H9 (cell line): ENCODE measurements around the gene HLA-G. TPM values are rescaled to one million over a fixed set of nuclear protein-coding genes. Genes with fewer than 3 reads are reported as not detected.

Experiments
- DNase-seq: peaks from one replicate; pipeline ENCODE4 v3.0.0-alpha.2; 2017
- H2AFZ ChIP-seq: one replicate; pipeline ENCODE4 v1.6.1; 2013; ENCODE audit warnings: mild to moderate bottlenecking, low read length, control low read depth, moderate library complexity
- H2AK5ac ChIP-seq: 2 replicates; pipeline ENCODE4 v1.6.1; 2013; ENCODE audit warnings: low read length, control low read depth, mixed read lengths; ENCODE audit not compliant: insufficient read length
- H2BK120ac ChIP-seq: one replicate; pipeline ENCODE4 v1.6.1; 2013; ENCODE audit warnings: low read depth, mild to moderate bottlenecking, low read length, control low read depth, inconsistent platforms; ENCODE audit not compliant: poor library complexity, severe bottlenecking
- H2BK12ac ChIP-seq: 2 replicates; pipeline ENCODE4 v1.6.1; 2013; ENCODE audit warnings: low read length, control low read depth, mixed read lengths, low read depth; ENCODE audit not compliant: insufficient read length
- H2BK15ac ChIP-seq: 2 replicates; pipeline ENCODE4 v1.6.1; 2013; ENCODE audit warnings: low read depth, low read length, control low read depth
- H2BK20ac ChIP-seq: one replicate; pipeline ENCODE4 v1.6.1; 2013; ENCODE audit warnings: low read depth, mild to moderate bottlenecking, low read length, control low read depth, inconsistent platforms; ENCODE audit not compliant: poor library complexity, severe bottlenecking
- H2BK5ac ChIP-seq: 2 replicates; pipeline ENCODE4 v1.6.1; 2013; ENCODE audit warnings: low read length, control low read depth, mixed read lengths; ENCODE audit not compliant: insufficient read length
- H3K14ac ChIP-seq: 2 replicates; pipeline ENCODE4 v1.6.1; 2013; ENCODE audit warnings: low read length, control low read depth; ENCODE audit not compliant: insufficient read depth
- H3K18ac ChIP-seq: 2 replicates; pipeline ENCODE4 v1.6.1; 2013; ENCODE audit warnings: low read depth, mild to moderate bottlenecking, mixed read lengths, low read length, control low read depth; ENCODE audit not compliant: insufficient read length
- H3K23ac ChIP-seq: 2 replicates; pipeline ENCODE4 v1.6.1; 2013; ENCODE audit warnings: low read length, control low read depth, mixed read lengths, low read depth; ENCODE audit not compliant: insufficient read length
- H3K23me2 ChIP-seq: 2 replicates; pipeline ENCODE4 v1.6.1; 2013; ENCODE audit warnings: low read depth, mild to moderate bottlenecking, mixed read lengths, low read length, control low read depth; ENCODE audit not compliant: insufficient read length, poor library complexity, severe bottlenecking
- H3K27ac ChIP-seq: 2 replicates; pipeline ENCODE4 v1.5.1; 2013; ENCODE audit warnings: low read length, control low read depth, mixed read lengths, low read depth; ENCODE audit not compliant: insufficient read length
- H3K27me3 ChIP-seq: 2 replicates; pipeline ENCODE4 v1.6.1; 2013; ENCODE audit warnings: low read length, control low read depth, inconsistent platforms; ENCODE audit not compliant: insufficient read depth
- H3K4ac ChIP-seq: 2 replicates; pipeline ENCODE4 v1.6.1; 2013; ENCODE audit warnings: low read depth, mild to moderate bottlenecking, control low read depth, inconsistent platforms, low read length, moderate library complexity
- H3K4me1 ChIP-seq: 2 replicates; pipeline ENCODE4 v1.6.1; 2013; ENCODE audit warnings: low read length, control low read depth, inconsistent platforms; ENCODE audit not compliant: insufficient read depth
- H3K4me2 ChIP-seq: 2 replicates; pipeline ENCODE4 v1.6.1; 2013; ENCODE audit warnings: low read length, control low read depth, mixed read lengths; ENCODE audit not compliant: insufficient read length, insufficient read depth
- H3K56ac ChIP-seq: 2 replicates; pipeline ENCODE4 v1.6.1; 2013; ENCODE audit warnings: low read depth, mild to moderate bottlenecking, mixed read lengths, low read length, control low read depth; ENCODE audit not compliant: insufficient read length
- H3K79me1 ChIP-seq: 2 replicates; pipeline ENCODE4 v1.6.1; 2013; ENCODE audit warnings: low read depth, mild to moderate bottlenecking, moderate library complexity, low read length, control low read depth, inconsistent platforms; ENCODE audit not compliant: insufficient read depth, poor library complexity, severe bottlenecking
- H3K79me2 ChIP-seq: 2 replicates; pipeline ENCODE4 v1.6.1; 2013; ENCODE audit warnings: low read length, control low read depth, inconsistent platforms; ENCODE audit not compliant: insufficient read depth
- H3K9ac ChIP-seq: 2 replicates; pipeline ENCODE4 v1.6.1; 2013; ENCODE audit warnings: low read length, control low read depth, mixed read lengths; ENCODE audit not compliant: insufficient read length; ENCODE audit errors: extremely low read depth
- H3K9me3 ChIP-seq: one replicate; pipeline ENCODE4 v1.6.1; 2013; ENCODE audit warnings: low read depth, low read length, inconsistent platforms; ENCODE audit not compliant: control insufficient read depth
- H3T11ph ChIP-seq: one replicate; pipeline ENCODE4 v1.6.1; 2013; ENCODE audit warnings: mild to moderate bottlenecking, low read length, control low read depth, inconsistent platforms
- H4K20me1 ChIP-seq: one replicate; pipeline ENCODE4 v1.6.1; 2013; ENCODE audit not compliant: control insufficient read depth, insufficient read length, insufficient read depth
- H4K5ac ChIP-seq: 2 replicates; pipeline ENCODE4 v1.6.1; 2013; ENCODE audit warnings: low read depth, mild to moderate bottlenecking, mixed read lengths, low read length, control low read depth; ENCODE audit not compliant: insufficient read length
- H4K8ac ChIP-seq: replicated peaks from 2 replicates; pipeline ENCODE4 v1.6.1; 2013; ENCODE audit warnings: low read length, control low read depth, mixed read lengths, low read depth; ENCODE audit not compliant: insufficient read length
- H4K91ac ChIP-seq: 2 replicates; pipeline ENCODE4 v1.6.1; 2013; ENCODE audit warnings: low read depth, mild to moderate bottlenecking, moderate library complexity, mixed read lengths, low read length, control low read depth; ENCODE audit not compliant: insufficient read length
- H3K27ac Mint-ChIP-seq, 3 experiments: 2 replicates in 2 of 3; 3 replicates in 1 of 3; pipeline ENCODE4 v1.8.0; 2020 to 2021; ENCODE audit warnings: mixed read lengths in 3 of 3, mild to moderate bottlenecking in 1 of 3, moderate library complexity in 1 of 3
- H3K27me3 Mint-ChIP-seq: 2 replicates; pipeline ENCODE4 v1.8.0; 2021; ENCODE audit warnings: low read depth, mild to moderate bottlenecking, moderate library complexity, mixed read lengths
- H3K36me3 Mint-ChIP-seq, 3 experiments: 2 replicates in 2 of 3; 3 replicates in 1 of 3; pipeline ENCODE4 v1.8.0; 2020 to 2021; ENCODE audit warnings: low read depth in 3 of 3, mixed read lengths in 3 of 3; ENCODE audit not compliant: insufficient read depth in 1 of 3
- H3K4me1 Mint-ChIP-seq, 2 experiments: 2 replicates each; pipeline ENCODE4 v1.8.0; 2020; ENCODE audit warnings: mixed read lengths in 2 of 2
- H3K4me3 Mint-ChIP-seq, 2 experiments: 2 replicates in 1 of 2; 3 replicates in 1 of 2; pipeline ENCODE4 v1.8.0; 2020 to 2021; ENCODE audit warnings: mild to moderate bottlenecking in 2 of 2, mixed read lengths in 2 of 2, moderate library complexity in 1 of 2
- H3K9me3 Mint-ChIP-seq, 2 experiments: 2 replicates in 1 of 2; 3 replicates in 1 of 2; pipeline ENCODE4 v1.8.0; 2020; ENCODE audit warnings: mild to moderate bottlenecking in 2 of 2, mixed read lengths in 2 of 2, moderate library complexity in 1 of 2
- WGBS: extraction: QIAGEN DNeasy Blood & Tissue Kit; methylation state at CpG from one replicate; pipeline ENCODE4 v1.1.7; 2013; ENCODE audit warnings: missing lambda C conversion rate, low lambda C conversion rate, mixed read lengths; ENCODE audit not compliant: insufficient read length; ENCODE audit errors: extremely low coverage; 5-methylcytosine and 5-hydroxymethylcytosine counted together
- total RNA-seq: library from RNA; stranded (reverse); gene quantifications from 2 replicates; pipeline ENCODE4 v1.2.1, GENCODE V29; 2021
- TF ChIP-seq, protein P1 (sequence below): fragments of 200-600 bp; sonication (generic); conservative IDR thresholded peaks from 3 replicates; pipeline ENCODE4 v1.8.0; 2021; ENCODE audit warnings: antibody characterized with exemption, mild to moderate bottlenecking

Gene HLA-G
- total RNA-seq, 1 experiment from 2014 or later, result 2.7 TPM

DNA sequence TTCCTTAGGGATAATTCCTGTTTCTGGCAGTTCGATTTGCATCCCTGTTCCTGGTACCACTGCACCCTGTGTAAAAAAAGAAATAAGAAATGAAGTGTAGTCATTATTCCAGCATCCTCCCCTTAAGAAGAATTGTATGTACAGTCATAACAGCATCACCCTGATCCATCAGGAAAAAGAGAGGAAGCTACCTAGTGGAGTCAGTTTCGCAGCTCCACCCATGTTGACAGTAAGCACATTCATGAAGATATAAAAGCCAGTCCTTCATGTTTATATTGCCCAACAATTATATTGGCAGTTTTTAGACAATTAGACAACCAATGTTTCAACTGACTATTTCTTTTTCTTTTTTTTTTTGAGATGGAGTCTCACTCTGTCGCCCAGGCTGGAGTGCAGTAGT lies 21.2 kb upstream of the HLA-G start:
- Histone ChIP-seq H3K9ac (no peak overlapping the region), H4K8ac (no peak overlapping the region), H3K4me2 (no peak overlapping the region), H3K9me3 (no peaks in the 10 kb centered on the region), H3K4ac (no peak overlapping the region), H3K27ac (no peak overlapping the region), H3K23ac (no peak overlapping the region), H3K79me2 (no peaks in the 10 kb centered on the region), H2AFZ (no peak overlapping the region), H3K79me1 (no peaks in the 10 kb centered on the region), H2BK15ac (no peak overlapping the region), H3K4me1 (no peaks in the 10 kb centered on the region), H3T11ph (no peak overlapping the region), H3K27me3 (no peaks in the 10 kb centered on the region), H2BK12ac (no peak overlapping the region), H2BK5ac (no peak overlapping the region), H4K91ac (no peak overlapping the region), H3K14ac (no peak overlapping the region), H3K18ac (no peak overlapping the region), H3K23me2 (no peaks in the 10 kb centered on the region), H2AK5ac (no peak overlapping the region), H2BK20ac (no peak overlapping the region), H4K5ac (no peak overlapping the region), H2BK120ac (no peak overlapping the region), H4K20me1 (no peaks in the 10 kb centered on the region), H3K56ac (no peak overlapping the region)
- Mint-ChIP-seq H3K4me3 (no peak overlapping the region), H3K4me1 (no peaks in the 10 kb centered on the region), H3K9me3 (peaks cover 0 to 6% of the 10 kb centered on the region in 2 experiments; a peak in 2 of 5 replicates), H3K27me3 (peaks cover 14% of the 10 kb centered on the region), H3K27ac (peak overlapping the region in 1 of 3 experiments; percentile 53; a peak in 1 of 7 replicates), H3K36me3 (no peaks in the 10 kb centered on the region)
- no peak for DNase-seq
- WGBS, result no CpG with 5 or more reads among the region's 3 CpGs
- TF ChIP-seq, protein P1, sequence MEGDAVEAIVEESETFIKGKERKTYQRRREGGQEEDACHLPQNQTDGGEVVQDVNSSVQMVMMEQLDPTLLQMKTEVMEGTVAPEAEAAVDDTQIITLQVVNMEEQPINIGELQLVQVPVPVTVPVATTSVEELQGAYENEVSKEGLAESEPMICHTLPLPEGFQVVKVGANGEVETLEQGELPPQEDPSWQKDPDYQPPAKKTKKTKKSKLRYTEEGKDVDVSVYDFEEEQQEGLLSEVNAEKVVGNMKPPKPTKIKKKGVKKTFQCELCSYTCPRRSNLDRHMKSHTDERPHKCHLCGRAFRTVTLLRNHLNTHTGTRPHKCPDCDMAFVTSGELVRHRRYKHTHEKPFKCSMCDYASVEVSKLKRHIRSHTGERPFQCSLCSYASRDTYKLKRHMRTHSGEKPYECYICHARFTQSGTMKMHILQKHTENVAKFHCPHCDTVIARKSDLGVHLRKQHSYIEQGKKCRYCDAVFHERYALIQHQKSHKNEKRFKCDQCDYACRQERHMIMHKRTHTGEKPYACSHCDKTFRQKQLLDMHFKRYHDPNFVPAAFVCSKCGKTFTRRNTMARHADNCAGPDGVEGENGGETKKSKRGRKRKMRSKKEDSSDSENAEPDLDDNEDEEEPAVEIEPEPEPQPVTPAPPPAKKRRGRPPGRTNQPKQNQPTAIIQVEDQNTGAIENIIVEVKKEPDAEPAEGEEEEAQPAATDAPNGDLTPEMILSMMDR, result no peak
